SJSA1 (cell line): ENCODE measurements around the gene MYO10. TPM values are rescaled to one million over a fixed set of nuclear protein-coding genes. Genes with fewer than 3 reads are reported as not detected.
"Not testable (repeated sequence)": the region's sequence is repeated elsewhere in the genome, so short reads cannot be mapped to it uniquely, and the experiment has no call there.

Source experiments
- DNase-seq, 2 experiments: peaks; one replicate each; pipeline ENCODE4 v3.0.0-alpha.2; 2015 to 2020; ENCODE audit warnings: low spot score in 2 of 2, low read depth in 1 of 2
- H3K27ac ChIP-seq: fragments of 250-450 bp; sonication (Bioruptor Pico); 2 replicates; pipeline ENCODE4 v1.5.1; 2020; ENCODE audit warnings: mild to moderate bottlenecking, moderate library complexity
- H3K27me3 ChIP-seq: fragments of 250-450 bp; sonication (Bioruptor Pico); replicated peaks from 2 replicates; pipeline ENCODE4 v1.5.1; 2020; ENCODE audit warnings: mild to moderate bottlenecking, moderate library complexity
- H3K36me3 ChIP-seq: fragments of 250-450 bp; sonication (Bioruptor Pico); 2 replicates; pipeline ENCODE4 v1.5.1; 2020; ENCODE audit warnings: mild to moderate bottlenecking
- H3K4me1 ChIP-seq: fragments of 250-450 bp; sonication (Bioruptor Pico); replicated peaks from 2 replicates; pipeline ENCODE4 v1.6.1; 2021; ENCODE audit warnings: mild to moderate bottlenecking
- H3K4me3 ChIP-seq: fragments of 250-450 bp; sonication (Bioruptor Pico); 2 replicates; pipeline ENCODE4 v1.5.1; 2020; ENCODE audit warnings: mild to moderate bottlenecking
- H3K9me3 ChIP-seq: fragments of 250-450 bp; sonication (Bioruptor Pico); replicated peaks from 2 replicates; pipeline ENCODE4 v1.5.1; 2020; ENCODE audit warnings: mild to moderate bottlenecking
- total RNA-seq: library from RNA; depleted of rRNA; stranded (reverse); fragments of >200 nt; shearing (Covaris generic); gene quantifications from 2 replicates; pipeline ENCODE4 v1.2.3, GENCODE V29; 2014

MYO10 gene
- total RNA-seq, 1 experiment from 2014 or later = 54.3 TPM

GRCh38 chr5:16883806-16884205 lies 52.3 kb downstream of the MYO10 start:
- Histone ChIP-seq H3K4me1 (peaks cover 17% of the 10 kb centered on the region), H3K36me3 (no peaks in the 10 kb centered on the region), H3K9me3 (no peaks in the 10 kb centered on the region), H3K4me3 (no peak overlapping the region), H3K27me3 (no peaks in the 10 kb centered on the region), H3K27ac (no peak overlapping the region)
- DNase-seq = no peak

- no peak for DNase-seq
- Histone ChIP-seq H3K9me3 (no peaks in the 10 kb centered on the region), H3K27ac (no peak overlapping the region), H3K27me3 (no peaks in the 10 kb centered on the region), H3K36me3 (no peaks in the 10 kb centered on the region), H3K4me1 (peaks cover 11% of the 10 kb centered on the region), H3K4me3 (no peak overlapping the region)
These were observed 52.9 kb downstream of the MYO10 start for GRCh38 chr5:16883176-16883575.

- no peak for DNase-seq
- Histone ChIP-seq H3K27me3 (no peaks in the 10 kb centered on the region), H3K4me1 (peaks cover 15% of the 10 kb centered on the region), H3K4me3 (no peak overlapping the region), H3K27ac (no peak overlapping the region), H3K9me3 (no peaks in the 10 kb centered on the region), H3K36me3 (peaks cover 14% of the 10 kb centered on the region)
These were observed 54.8 kb downstream of the MYO10 start for GRCh38 chr5:16881251-16881650.

- no peak overlapping the region for H3K27ac ChIP-seq
- no peaks in the 10 kb centered on the region for H3K27me3 ChIP-seq
- H3K4me3 ChIP-seq = no peak overlapping the region
- peaks cover 21% of the 10 kb centered on the region for H3K36me3 ChIP-seq
- no peak for DNase-seq
- H3K4me1 ChIP-seq = peaks cover 15% of the 10 kb centered on the region
- H3K9me3 ChIP-seq = no peaks in the 10 kb centered on the region
These were observed 55.5 kb downstream of the MYO10 start for GRCh38 chr5:16880547-16880946.

GRCh38 chr5:16879650-16880049 lies 56.4 kb downstream of the MYO10 start:
- peaks cover 30% of the 10 kb centered on the region for H3K36me3 ChIP-seq
- DNase-seq = no peak
- H3K4me3 ChIP-seq = no peak overlapping the region
- H3K27me3 ChIP-seq = no peaks in the 10 kb centered on the region
- no peaks in the 10 kb centered on the region for H3K9me3 ChIP-seq
- H3K4me1 ChIP-seq = peaks cover 13% of the 10 kb centered on the region
- H3K27ac ChIP-seq = no peak overlapping the region

- H3K36me3 ChIP-seq = peaks cover 34% of the 10 kb centered on the region
- no peak for DNase-seq
- H3K4me3 ChIP-seq = no peak overlapping the region
- H3K27ac ChIP-seq = no peak overlapping the region
- H3K27me3 ChIP-seq = no peaks in the 10 kb centered on the region
- no peaks in the 10 kb centered on the region for H3K9me3 ChIP-seq
- peaks cover 13% of the 10 kb centered on the region for H3K4me1 ChIP-seq
These were observed 56.9 kb downstream of the MYO10 start for GRCh38 chr5:16879191-16879590.

- no peak for DNase-seq
- H3K4me1 ChIP-seq = peaks cover 13% of the 10 kb centered on the region
- H3K36me3 ChIP-seq = peaks cover 49% of the 10 kb centered on the region
- H3K4me3 ChIP-seq = no peak overlapping the region
- peaks cover 7% of the 10 kb centered on the region; the same call in 1 of the 2 replicates for H3K9me3 ChIP-seq
- no peaks in the 10 kb centered on the region for H3K27me3 ChIP-seq
- H3K27ac ChIP-seq = no peak overlapping the region
These were observed 58.7 kb downstream of the MYO10 start for GRCh38 chr5:16877267-16877935.

- not testable (repeated sequence) for DNase-seq, H3K27ac ChIP-seq, H3K9me3 ChIP-seq, H3K27me3 ChIP-seq, H3K4me3 ChIP-seq
- Histone ChIP-seq H3K36me3 (peaks cover 61% of the 10 kb centered on the region), H3K4me1 (peaks cover 41% of the 10 kb centered on the region)
These were observed 61.7 kb downstream of the MYO10 start for GRCh38 chr5:16874424-16874823.

- Histone ChIP-seq H3K27me3 (no peaks in the 10 kb centered on the region), H3K4me1 (peaks cover 46% of the 10 kb centered on the region), H3K4me3 (no peak overlapping the region), H3K36me3 (peaks cover 53% of the 10 kb centered on the region), H3K27ac (peak overlapping the region; percentile 51), H3K9me3 (peaks cover 7% of the 10 kb centered on the region; the same call in 1 of the 2 replicates)
- peak in 1 of 2 experiments; percentile 72 for DNase-seq
These were observed 64.2 kb downstream of the MYO10 start for GRCh38 chr5:16871746-16872339.

- H3K4me1 ChIP-seq = peaks cover 55% of the 10 kb centered on the region
- peaks cover 43% of the 10 kb centered on the region for H3K36me3 ChIP-seq
- H3K27ac ChIP-seq = peak overlapping the region; percentile 51
- H3K27me3 ChIP-seq = no peaks in the 10 kb centered on the region
- no peak overlapping the region for H3K4me3 ChIP-seq
- peak in 1 of 2 experiments; percentile 48 for DNase-seq
- H3K9me3 ChIP-seq = peaks cover 7% of the 10 kb centered on the region; the same call in 1 of the 2 replicates
These were observed 65.2 kb downstream of the MYO10 start for GRCh38 chr5:16870878-16871277.

GRCh38 chr5:16869821-16870796 lies 66.0 kb downstream of the MYO10 start:
- peak; percentile 92 to 93 for DNase-seq
- Histone ChIP-seq H3K27me3 (no peaks in the 10 kb centered on the region), H3K4me1 (peaks cover 63% of the 10 kb centered on the region), H3K9me3 (peaks cover 7% of the 10 kb centered on the region; the same call in 1 of the 2 replicates), H3K36me3 (peaks cover 35% of the 10 kb centered on the region), H3K27ac (peak overlapping the region; percentile 51), H3K4me3 (no peak overlapping the region)

- peaks cover 13% of the 10 kb centered on the region for H3K36me3 ChIP-seq
- H3K27ac ChIP-seq = peak overlapping the region; percentile 80
- peaks cover 88% of the 10 kb centered on the region for H3K4me1 ChIP-seq
- no peak for DNase-seq
- no peaks in the 10 kb centered on the region for H3K27me3 ChIP-seq
- no peaks in the 10 kb centered on the region for H3K9me3 ChIP-seq
- H3K4me3 ChIP-seq = no peak overlapping the region
These were observed 68.5 kb downstream of the MYO10 start for GRCh38 chr5:16867577-16867953.

GRCh38 chr5:16866795-16867576 lies 69.1 kb downstream of the MYO10 start:
- peak; percentile 93 to 94 for DNase-seq
- Histone ChIP-seq H3K27ac (peak overlapping the region; percentile 80), H3K27me3 (no peaks in the 10 kb centered on the region), H3K4me1 (peaks cover 84% of the 10 kb centered on the region), H3K36me3 (peaks cover 7% of the 10 kb centered on the region), H3K4me3 (0 out of 2 replicates have a peak overlapping the region, but pooled peaks have one; percentile 3), H3K9me3 (no peaks in the 10 kb centered on the region)
